GM12878 (cell line): ENCODE data around the gene PLAAT3. TPM values are rescaled to one million over a fixed set of nuclear protein-coding genes. Genes with fewer than 3 reads are reported as not detected.

ENCODE experiments used
- ATAC-seq: fragments of 200-7000 bp; cut with Tn5 transposase; 3 replicates; pipeline ENCODE4 v1.9.1; 2020; ENCODE audit warnings: mild to moderate bottlenecking, moderate library complexity
- BruUV-seq: library from RNA; stranded (reverse); fragments of 400-500 nt; replicated peaks from 2 replicates; lab custom pipeline; 2021; lab: Mats Ljungman, UMichigan
- CTCF ChIA-PET: fragments of 300-600 bp; sonication (Branson Sonifier 250); formaldehyde crosslinking; extraction: SDS; loops from one replicate; lab custom pipeline; 2021; ENCODE audit warnings: inconsistent platforms; lab: Yijun Ruan, JAX
- POLR2A ChIA-PET: fragments of 350-600 bp; formaldehyde crosslinking; extraction: SDS; loops from one replicate; lab custom pipeline; 2021; ENCODE audit warnings: inconsistent platforms; lab: Charles Lee
- RAD21 ChIA-PET: fragments of 300-600 bp; sonication (Branson Sonifier 250); formaldehyde crosslinking; loops from one replicate; lab custom pipeline; 2023; ENCODE audit warnings: antibody characterized with exemption; ENCODE audit not compliant: unreplicated experiment; lab: Charles Lee
- SMC1A ChIA-PET: fragments of 300-600 bp; sonication (Branson Sonifier 250); formaldehyde crosslinking; loops from one replicate; lab custom pipeline; 2023; ENCODE audit not compliant: unreplicated experiment, uncharacterized antibody; lab: Charles Lee
- DNase-seq: peaks from one replicate; pipeline ENCODE4 v3.0.0-alpha.2; 2011; ENCODE audit warnings: low read depth, low spot score
- FAIRE-seq: peaks from 3 replicates; lab custom pipeline; 2011; peaks lifted over from hg19 to GRCh38; lab: Jason Lieb, UNC
- H2AFZ ChIP-seq: 2 replicates; pipeline ENCODE4 v1.6.0; 2011; ENCODE audit warnings: low read depth, low read length, control low read depth; ENCODE audit not compliant: control insufficient read depth
- H3K27ac ChIP-seq: 2 replicates; pipeline ENCODE4 v1.5.1; 2011; ENCODE audit warnings: control low read depth; ENCODE audit not compliant: control insufficient read depth, insufficient read depth
- H3K27me3 ChIP-seq, 2 experiments: replicated peaks in 1 of 2; 2 replicates each; pipeline versions ENCODE4 v1.6.0 to v1.6.1; 2011; ENCODE audit warnings: low read length in 1 of 2; ENCODE audit not compliant: control insufficient read depth in 2 of 2, insufficient read depth in 2 of 2
- H3K36me3 ChIP-seq, 2 experiments: 2 replicates each; pipeline ENCODE4 v1.5.1; 2011; ENCODE audit warnings: low read length in 1 of 2; ENCODE audit not compliant: control insufficient read depth in 2 of 2, insufficient read depth in 2 of 2
- H3K4me1 ChIP-seq: 2 replicates; pipeline ENCODE4 v1.6.1; 2011; ENCODE audit warnings: mild to moderate bottlenecking, low read length, moderate library complexity, mixed read lengths; ENCODE audit not compliant: control insufficient read depth, insufficient read depth
- H3K4me2 ChIP-seq: 2 replicates; pipeline ENCODE4 v1.6.0; 2011; ENCODE audit warnings: control low read depth; ENCODE audit not compliant: control insufficient read depth, insufficient read depth
- H3K4me3 ChIP-seq: fragments of 200-600 bp; sonication (generic); 2 replicates; pipeline ENCODE4 v1.5.1; 2016
- H3K79me2 ChIP-seq: 2 replicates; pipeline ENCODE4 v1.6.0; 2011; ENCODE audit warnings: low read length; ENCODE audit not compliant: control insufficient read depth, insufficient read depth
- H3K9ac ChIP-seq: 2 replicates; pipeline ENCODE4 v1.8.0; 2011; ENCODE audit warnings: low read length, control low read depth, mixed read lengths; ENCODE audit not compliant: control insufficient read depth, insufficient read depth
- H3K9me3 ChIP-seq: replicated peaks from 3 replicates; pipeline ENCODE4 v1.5.1; 2011; ENCODE audit warnings: mild to moderate bottlenecking, low read length; ENCODE audit not compliant: control insufficient read depth, insufficient read depth
- H4K20me1 ChIP-seq: 2 replicates; pipeline ENCODE4 v1.6.0; 2011; ENCODE audit not compliant: control insufficient read depth, insufficient read depth
- CREB1 ChIP-seq: IDR thresholded peaks from 2 replicates; pipeline ENCODE4 v1.6.1; 2012; ENCODE audit warnings: low read depth, mild to moderate bottlenecking, inconsistent platforms
- EGR1 ChIP-seq, 2 experiments: IDR thresholded peaks; 1 replicate in 1 of 2; 2 replicates in 1 of 2; pipeline ENCODE4 v1.6.1; 2011 to 2012; ENCODE audit warnings: low read depth in 2 of 2, low read length in 2 of 2, borderline replicate concordance in 1 of 2, mild to moderate bottlenecking in 1 of 2, moderate library complexity in 1 of 2
- PML ChIP-seq: IDR thresholded peaks from 2 replicates; pipeline ENCODE4 v1.6.1; 2012; ENCODE audit warnings: low read length, inconsistent platforms
- RCOR1 ChIP-seq: conservative IDR thresholded peaks from 2 replicates; pipeline ENCODE4 v1.6.1; 2012; ENCODE audit warnings: low read depth, low read length, improper control_type of control experiment
- RELA ChIP-seq: fragments of 450-650 bp; IDR thresholded peaks from 2 replicates; pipeline ENCODE4 v1.8.0; 2014; ENCODE audit warnings: borderline replicate concordance; ENCODE audit not compliant: partially characterized antibody
- RFX5 ChIP-seq: IDR thresholded peaks from 2 replicates; pipeline ENCODE4 v1.6.1; 2011; ENCODE audit warnings: low read depth, low read length, improper control_type of control experiment
- SUZ12 ChIP-seq: fragments of 200-600 bp; sonication (generic); IDR thresholded peaks from one replicate; pipeline ENCODE4 v1.6.1; 2018; ENCODE audit warnings: antibody characterized with exemption, mild to moderate bottlenecking; ENCODE audit not compliant: unreplicated experiment
- TCF3 ChIP-seq: IDR thresholded peaks from 2 replicates; pipeline ENCODE4 v1.6.1; 2012; ENCODE audit warnings: low read depth, mild to moderate bottlenecking, low read length, borderline replicate concordance; ENCODE audit not compliant: insufficient read depth
- YY1 ChIP-seq: IDR thresholded peaks from 2 replicates; pipeline ENCODE4 v1.6.1; 2011; ENCODE audit warnings: low read depth, mild to moderate bottlenecking, low read length
- WGBS: methylation state at CpG from one replicate; pipeline ENCODE4 v1.1.6; 2016; ENCODE audit warnings: low lambda C conversion rate; ENCODE audit not compliant: insufficient replicate concordance, insufficient coverage; ENCODE audit errors: missing lambda C conversion rate; 5-methylcytosine and 5-hydroxymethylcytosine counted together
- in situ Hi-C: fragments of 300-500 bp; cut with MboI; formaldehyde crosslinking; loops from 9 replicates; pipeline ENCODE4 v1.14.3; 2018; ENCODE audit warnings: mixed read lengths
- intact Hi-C: fragments of 100-400 bp; cut with micrococcal nuclease; formaldehyde crosslinking; loops from one replicate; pipeline ENCODE4 v1.14.2; 2022; ENCODE audit not compliant: unreplicated experiment
- polyA plus RNA-seq, 11 experiments: library from polyadenylated mRNA; depleted of rRNA in 4 of 11; unstranded in 6 of 11; stranded (reverse) in 5 of 11; fragments of >200 nt; fragmentation: Nextera tagmentation in 4 of 11; fragmentation: Illumina TruSeq in 1 of 11; extraction: Ambion mirVana in 4 of 11; extraction: Trizol in 1 of 11; gene quantifications; 1 replicate in 1 of 11; 2 replicates in 10 of 11; pipeline versions ENCODE4 v1.2.1 to v1.2.3, GENCODE V29; 2011 to 2016; ENCODE audit warnings: inconsistent platforms in 2 of 11, missing spikeins in 2 of 11, low read depth in 1 of 11
- total RNA-seq, 4 experiments: library from RNA; depleted of rRNA in 3 of 4; stranded (reverse); fragments of >200 nt in 3 of 4; fragmentation: Illumina TruSeq in 1 of 4; extraction: Trizol in 1 of 4; gene quantifications; 2 replicates each; pipeline versions ENCODE4 v1.2.1 to v1.2.3, GENCODE V29; 2013 to 2021
- TF ChIP-seq, protein P1 (sequence below): fragments of 450-650 bp; IDR thresholded peaks from 2 replicates; pipeline ENCODE4 v1.6.1; 2017; ENCODE audit warnings: mild to moderate bottlenecking, moderate library complexity
- TF ChIP-seq, protein P2 (sequence below): fragments of 450-650 bp; IDR thresholded peaks from 2 replicates; pipeline ENCODE4 v1.6.1; 2018; ENCODE audit warnings: borderline replicate concordance, mild to moderate bottlenecking; ENCODE audit not compliant: partially characterized antibody
- TF ChIP-seq, protein P3 (sequence below): fragments of 450-650 bp; IDR thresholded peaks from 2 replicates; pipeline ENCODE4 v1.6.1; 2017; ENCODE audit warnings: mild to moderate bottlenecking

PLAAT3 gene
- total and polyA plus RNA-seq, 10 of the 15 experiments (the other 5 are each of a cell fraction or from before 2014, with no cell fraction given), result 4.8 to 37.0 (median 14.8) TPM

DNA sequence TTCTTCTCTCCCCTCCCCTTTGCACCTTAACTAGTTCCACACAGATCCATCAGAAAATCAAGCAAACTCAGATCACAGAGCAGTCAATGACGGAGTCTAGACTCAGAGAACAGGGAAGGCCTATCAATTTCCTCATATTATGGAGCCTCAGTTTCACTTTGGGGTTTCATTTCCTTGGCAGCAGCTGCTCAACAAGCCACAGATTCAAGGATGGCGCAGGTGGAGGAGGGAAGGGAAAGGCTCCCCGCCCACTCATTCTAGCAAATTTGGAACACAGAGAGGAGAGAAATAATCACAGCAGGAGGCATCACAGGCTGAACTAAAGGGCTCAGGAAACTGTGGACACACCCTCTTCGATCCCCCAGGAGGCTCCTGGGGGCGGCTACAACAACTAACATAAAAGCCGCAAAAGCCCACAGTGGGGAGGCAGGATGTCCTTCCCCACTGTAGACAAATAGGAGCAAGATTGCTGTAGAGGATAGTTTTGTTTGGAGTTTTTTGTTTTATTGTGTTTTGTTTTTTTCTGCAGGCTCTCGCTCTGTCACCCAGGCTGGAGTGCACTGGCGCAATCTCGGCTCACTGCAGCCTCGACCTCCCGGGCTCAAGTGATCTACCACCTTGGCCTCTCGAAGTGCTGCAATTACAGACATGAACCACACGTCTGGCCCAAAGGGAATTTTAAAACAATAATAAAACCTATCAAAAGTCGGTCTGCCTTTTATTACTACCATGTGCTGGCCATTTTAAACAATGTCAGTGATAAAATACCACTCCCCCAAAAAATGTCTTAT lies 3.4 kb downstream of the PLAAT3 start (continued):
- TF ChIP-seq, protein P1, sequence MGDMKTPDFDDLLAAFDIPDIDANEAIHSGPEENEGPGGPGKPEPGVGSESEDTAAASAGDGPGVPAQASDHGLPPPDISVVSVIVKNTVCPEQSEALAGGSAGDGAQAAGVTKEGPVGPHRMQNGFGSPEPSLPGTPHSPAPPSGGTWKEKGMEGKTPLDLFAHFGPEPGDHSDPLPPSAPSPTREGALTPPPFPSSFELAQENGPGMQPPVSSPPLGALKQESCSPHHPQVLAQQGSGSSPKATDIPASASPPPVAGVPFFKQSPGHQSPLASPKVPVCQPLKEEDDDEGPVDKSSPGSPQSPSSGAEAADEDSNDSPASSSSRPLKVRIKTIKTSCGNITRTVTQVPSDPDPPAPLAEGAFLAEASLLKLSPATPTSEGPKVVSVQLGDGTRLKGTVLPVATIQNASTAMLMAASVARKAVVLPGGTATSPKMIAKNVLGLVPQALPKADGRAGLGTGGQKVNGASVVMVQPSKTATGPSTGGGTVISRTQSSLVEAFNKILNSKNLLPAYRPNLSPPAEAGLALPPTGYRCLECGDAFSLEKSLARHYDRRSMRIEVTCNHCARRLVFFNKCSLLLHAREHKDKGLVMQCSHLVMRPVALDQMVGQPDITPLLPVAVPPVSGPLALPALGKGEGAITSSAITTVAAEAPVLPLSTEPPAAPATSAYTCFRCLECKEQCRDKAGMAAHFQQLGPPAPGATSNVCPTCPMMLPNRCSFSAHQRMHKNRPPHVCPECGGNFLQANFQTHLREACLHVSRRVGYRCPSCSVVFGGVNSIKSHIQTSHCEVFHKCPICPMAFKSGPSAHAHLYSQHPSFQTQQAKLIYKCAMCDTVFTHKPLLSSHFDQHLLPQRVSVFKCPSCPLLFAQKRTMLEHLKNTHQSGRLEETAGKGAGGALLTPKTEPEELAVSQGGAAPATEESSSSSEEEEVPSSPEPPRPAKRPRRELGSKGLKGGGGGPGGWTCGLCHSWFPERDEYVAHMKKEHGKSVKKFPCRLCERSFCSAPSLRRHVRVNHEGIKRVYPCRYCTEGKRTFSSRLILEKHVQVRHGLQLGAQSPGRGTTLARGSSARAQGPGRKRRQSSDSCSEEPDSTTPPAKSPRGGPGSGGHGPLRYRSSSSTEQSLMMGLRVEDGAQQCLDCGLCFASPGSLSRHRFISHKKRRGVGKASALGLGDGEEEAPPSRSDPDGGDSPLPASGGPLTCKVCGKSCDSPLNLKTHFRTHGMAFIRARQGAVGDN, result no peak
- TF ChIP-seq TCF3 (no peak), YY1 (no peak), PML (no peak), CREB1 (no peak), RCOR1 (no peak)
- TF ChIP-seq, all 136 proteins: peak for 0

DNA sequence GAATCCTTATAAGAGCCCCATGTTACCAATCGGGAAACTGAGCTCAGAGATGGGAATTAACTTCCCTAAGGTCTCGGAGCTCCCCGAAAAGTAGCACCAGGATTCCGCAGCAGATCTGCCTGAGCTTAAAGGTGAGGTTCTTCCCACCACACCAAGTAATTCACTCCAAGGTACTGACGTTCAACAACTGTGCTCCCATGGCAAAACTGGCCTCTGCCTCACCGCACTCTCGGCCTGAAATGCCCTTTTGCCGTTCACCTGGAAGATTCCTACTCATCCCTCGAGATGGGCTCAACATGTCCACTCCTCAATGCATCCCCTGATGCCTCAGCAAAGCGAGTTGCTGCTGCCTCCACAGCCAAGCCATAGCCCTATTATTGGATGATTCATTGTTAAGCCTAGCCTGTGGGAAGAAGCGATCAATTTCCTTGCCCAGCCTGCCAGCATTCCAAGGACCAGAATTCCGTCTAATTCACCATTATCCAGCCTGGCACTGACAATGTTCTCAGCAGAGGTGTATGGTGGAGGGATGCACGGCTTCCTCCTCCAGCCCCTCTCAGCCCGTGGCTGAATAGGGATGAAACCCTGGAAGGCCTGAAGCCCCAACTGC lies 4.2 kb downstream of the PLAAT3 start:
- no peaks in the 10 kb centered on the region for H4K20me1 ChIP-seq
- no peak overlapping the region for H2AFZ ChIP-seq
- H3K79me2 ChIP-seq, result no peaks in the 10 kb centered on the region
- BruUV-seq, result no TSS peak
- no peak overlapping the region for H3K4me3 ChIP-seq
- 55% methylated on average over 14 of the region's 14 CpGs for WGBS
- H3K36me3 ChIP-seq, result no peaks in the 10 kb centered on the region
- H3K4me2 ChIP-seq, result no peak overlapping the region
- H3K27me3 ChIP-seq, result no peaks in the 10 kb centered on the region; a peak in 1 of 4 replicates
- H3K27ac ChIP-seq, result no peak overlapping the region
- ChIA-PET POLR2A (no interaction called here), SMC1A (interaction anchor here (1.1 kb wide), 1 partner anchor 131 kb away, joined by 5 read pairs; no protein-coding TSS in a partner anchor), RAD21 (interaction anchor here (0.6 kb wide), 1 partner anchor 21 kb away, joined by 3 read pairs; no protein-coding TSS in a partner anchor), CTCF (no interaction called here)
- intact Hi-C loops (no loop called here), in situ Hi-C loops (no loop called here)
- DNase-seq (no peak), ATAC-seq (no peak), FAIRE-seq (no peak)
- H3K9me3 ChIP-seq, result no peaks in the 10 kb centered on the region
- no peak overlapping the region for H3K9ac ChIP-seq
- peaks cover 4% of the 10 kb centered on the region for H3K4me1 ChIP-seq
- TF ChIP-seq RFX5 (no peak), SUZ12 (no peak), RELA (no peak), EGR1 (IDR thresholded peaks at IDR 0.05; ENCODE audit: borderline replicate concordance in 1 of 2, low read depth in 2 of 2, low read length in 2 of 2) (no peak)
- TF ChIP-seq, protein P2, sequence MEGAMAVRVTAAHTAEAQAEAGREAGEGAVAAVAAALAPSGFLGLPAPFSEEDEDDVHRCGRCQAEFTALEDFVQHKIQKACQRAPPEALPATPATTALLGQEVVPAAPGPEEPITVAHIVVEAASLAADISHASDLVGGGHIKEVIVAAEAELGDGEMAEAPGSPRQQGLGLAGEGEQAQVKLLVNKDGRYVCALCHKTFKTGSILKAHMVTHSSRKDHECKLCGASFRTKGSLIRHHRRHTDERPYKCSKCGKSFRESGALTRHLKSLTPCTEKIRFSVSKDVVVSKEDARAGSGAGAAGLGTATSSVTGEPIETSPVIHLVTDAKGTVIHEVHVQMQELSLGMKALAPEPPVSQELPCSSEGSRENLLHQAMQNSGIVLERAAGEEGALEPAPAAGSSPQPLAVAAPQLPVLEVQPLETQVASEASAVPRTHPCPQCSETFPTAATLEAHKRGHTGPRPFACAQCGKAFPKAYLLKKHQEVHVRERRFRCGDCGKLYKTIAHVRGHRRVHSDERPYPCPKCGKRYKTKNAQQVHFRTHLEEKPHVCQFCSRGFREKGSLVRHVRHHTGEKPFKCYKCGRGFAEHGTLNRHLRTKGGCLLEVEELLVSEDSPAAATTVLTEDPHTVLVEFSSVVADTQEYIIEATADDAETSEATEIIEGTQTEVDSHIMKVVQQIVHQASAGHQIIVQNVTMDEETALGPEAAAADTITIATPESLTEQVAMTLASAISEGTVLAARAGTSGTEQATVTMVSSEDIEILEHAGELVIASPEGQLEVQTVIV, result no peak
- TF ChIP-seq, protein P3, sequence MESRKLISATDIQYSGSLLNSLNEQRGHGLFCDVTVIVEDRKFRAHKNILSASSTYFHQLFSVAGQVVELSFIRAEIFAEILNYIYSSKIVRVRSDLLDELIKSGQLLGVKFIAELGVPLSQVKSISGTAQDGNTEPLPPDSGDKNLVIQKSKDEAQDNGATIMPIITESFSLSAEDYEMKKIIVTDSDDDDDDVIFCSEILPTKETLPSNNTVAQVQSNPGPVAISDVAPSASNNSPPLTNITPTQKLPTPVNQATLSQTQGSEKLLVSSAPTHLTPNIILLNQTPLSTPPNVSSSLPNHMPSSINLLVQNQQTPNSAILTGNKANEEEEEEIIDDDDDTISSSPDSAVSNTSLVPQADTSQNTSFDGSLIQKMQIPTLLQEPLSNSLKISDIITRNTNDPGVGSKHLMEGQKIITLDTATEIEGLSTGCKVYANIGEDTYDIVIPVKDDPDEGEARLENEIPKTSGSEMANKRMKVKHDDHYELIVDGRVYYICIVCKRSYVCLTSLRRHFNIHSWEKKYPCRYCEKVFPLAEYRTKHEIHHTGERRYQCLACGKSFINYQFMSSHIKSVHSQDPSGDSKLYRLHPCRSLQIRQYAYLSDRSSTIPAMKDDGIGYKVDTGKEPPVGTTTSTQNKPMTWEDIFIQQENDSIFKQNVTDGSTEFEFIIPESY, result no peak
